Stimulated activated CD4-positive, alpha-beta T cell treated with anti-CD3 and anti-CD28 coated beads, Interleukin-1b, Interleukin-23, amount 100 ng/mL, for 4 hours (primary cell): ENCODE data around the gene GPR63.
"Not testable (repeated sequence)": the region's sequence is repeated elsewhere in the genome, so short reads cannot be mapped to it uniquely, and the experiment has no call there.

Source experiments
- DNase-seq, 2 donors: peaks; one replicate each; pipeline ENCODE4 v3.0.0-alpha.2; 2020; ENCODE audit warnings: low read depth in 2 of 2

The GPR63 gene

GRCh38 chr6:96837081-96837971 is at the start of gene GPR63:
TSS of gene GPR63 (minus strand) at chr6:96837477. CDS start at chr6:96799731, 37,746 bp downstream.
- peak; percentile 40 to 55 for DNase-seq

- DNase-seq, result no peak
These were observed 49.2 kb upstream of the GPR63 start for GRCh38 chr6:96886519-96886918.

- not testable (repeated sequence) for DNase-seq
These were observed 47.9 kb upstream of the GPR63 start for GRCh38 chr6:96885187-96885631.

GRCh38 chr6:96878143-96878542 is 40.9 kb upstream of the GPR63 start:
- no peak for DNase-seq

- no peak for DNase-seq
These were observed 39.7 kb upstream of the GPR63 start for GRCh38 chr6:96876886-96877545.

- no peak for DNase-seq
These were observed 35.7 kb upstream of the GPR63 start for GRCh38 chr6:96872976-96873375.

GRCh38 chr6:96865055-96865405 is 27.8 kb upstream of the GPR63 start:
- no peak for DNase-seq

- no peak for DNase-seq
These were observed 27.2 kb upstream of the GPR63 start for GRCh38 chr6:96864216-96865054.

- no peak for DNase-seq
These were observed 25.3 kb upstream of the GPR63 start for GRCh38 chr6:96862560-96862959.

GRCh38 chr6:96861588-96861987 is 24.3 kb upstream of the GPR63 start:
- no peak for DNase-seq

GRCh38 chr6:96856856-96857255 is 19.6 kb upstream of the GPR63 start:
- DNase-seq, result no peak

- no peak for DNase-seq
These were observed 15.8 kb upstream of the GPR63 start for GRCh38 chr6:96853083-96853482.

- no peak for DNase-seq
These were observed 15.3 kb upstream of the GPR63 start for GRCh38 chr6:96852605-96853004.

- no peak for DNase-seq
These were observed 14.6 kb upstream of the GPR63 start for GRCh38 chr6:96851858-96852257.

GRCh38 chr6:96849615-96850014 is 12.3 kb upstream of the GPR63 start:
- DNase-seq, result no peak

- no peak for DNase-seq
These were observed 7.3 kb upstream of the GPR63 start for GRCh38 chr6:96844530-96844929.

GRCh38 chr6:96841345-96841744 is 4.1 kb upstream of the GPR63 start:
- no peak for DNase-seq

GRCh38 chr6:96836631-96837080 is 621 bp downstream of the GPR63 start:
- no peak for DNase-seq

GRCh38 chr6:96834070-96834469 is 3.2 kb downstream of the GPR63 start:
- DNase-seq, result no peak

- no peak for DNase-seq
These were observed 4.5 kb downstream of the GPR63 start for GRCh38 chr6:96832780-96833179.

- no peak for DNase-seq
These were observed 10.4 kb downstream of the GPR63 start for GRCh38 chr6:96826865-96827264.

- DNase-seq, result no peak
These were observed 13.5 kb downstream of the GPR63 start for GRCh38 chr6:96823743-96824142.
